ENCODE measurements around the gene CMSS1.

The CMSS1 gene

DNA sequence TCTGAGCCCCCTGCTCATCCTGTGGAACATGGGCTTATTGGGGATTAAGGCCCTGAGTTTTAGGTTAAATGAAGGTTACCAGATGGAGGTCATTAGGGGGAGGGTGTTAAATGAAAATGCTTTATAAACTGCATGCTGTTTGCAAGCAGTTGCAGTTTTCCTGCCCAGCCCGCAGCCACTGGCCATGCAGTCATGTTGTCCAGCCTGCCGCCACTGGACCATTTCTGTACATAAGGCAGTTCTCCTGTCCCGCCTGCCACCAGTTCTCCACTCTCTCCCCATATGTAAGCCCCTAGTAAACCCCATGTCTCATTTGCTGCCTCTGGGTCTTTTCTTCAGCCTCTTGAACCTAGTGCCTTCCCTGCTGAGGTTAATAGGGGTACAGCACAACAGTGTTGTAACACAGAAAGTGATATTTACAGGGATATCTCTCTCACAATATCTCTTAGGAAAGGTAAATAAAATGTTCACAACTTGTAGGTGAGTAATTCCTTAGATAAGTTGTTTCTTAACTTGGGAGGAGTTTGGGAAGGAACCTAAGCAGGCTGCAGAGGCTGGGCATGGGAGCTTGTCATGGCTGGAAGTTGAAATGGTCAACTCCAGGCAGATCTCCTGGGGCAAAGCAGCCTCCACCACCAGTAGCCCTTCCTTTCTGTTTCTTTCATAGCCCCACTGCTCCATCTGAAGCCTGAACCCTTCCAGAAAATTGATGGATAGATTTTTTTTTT, 148.2 kb downstream of the CMSS1 start:
- TF ChIP-seq, protein P1, sequence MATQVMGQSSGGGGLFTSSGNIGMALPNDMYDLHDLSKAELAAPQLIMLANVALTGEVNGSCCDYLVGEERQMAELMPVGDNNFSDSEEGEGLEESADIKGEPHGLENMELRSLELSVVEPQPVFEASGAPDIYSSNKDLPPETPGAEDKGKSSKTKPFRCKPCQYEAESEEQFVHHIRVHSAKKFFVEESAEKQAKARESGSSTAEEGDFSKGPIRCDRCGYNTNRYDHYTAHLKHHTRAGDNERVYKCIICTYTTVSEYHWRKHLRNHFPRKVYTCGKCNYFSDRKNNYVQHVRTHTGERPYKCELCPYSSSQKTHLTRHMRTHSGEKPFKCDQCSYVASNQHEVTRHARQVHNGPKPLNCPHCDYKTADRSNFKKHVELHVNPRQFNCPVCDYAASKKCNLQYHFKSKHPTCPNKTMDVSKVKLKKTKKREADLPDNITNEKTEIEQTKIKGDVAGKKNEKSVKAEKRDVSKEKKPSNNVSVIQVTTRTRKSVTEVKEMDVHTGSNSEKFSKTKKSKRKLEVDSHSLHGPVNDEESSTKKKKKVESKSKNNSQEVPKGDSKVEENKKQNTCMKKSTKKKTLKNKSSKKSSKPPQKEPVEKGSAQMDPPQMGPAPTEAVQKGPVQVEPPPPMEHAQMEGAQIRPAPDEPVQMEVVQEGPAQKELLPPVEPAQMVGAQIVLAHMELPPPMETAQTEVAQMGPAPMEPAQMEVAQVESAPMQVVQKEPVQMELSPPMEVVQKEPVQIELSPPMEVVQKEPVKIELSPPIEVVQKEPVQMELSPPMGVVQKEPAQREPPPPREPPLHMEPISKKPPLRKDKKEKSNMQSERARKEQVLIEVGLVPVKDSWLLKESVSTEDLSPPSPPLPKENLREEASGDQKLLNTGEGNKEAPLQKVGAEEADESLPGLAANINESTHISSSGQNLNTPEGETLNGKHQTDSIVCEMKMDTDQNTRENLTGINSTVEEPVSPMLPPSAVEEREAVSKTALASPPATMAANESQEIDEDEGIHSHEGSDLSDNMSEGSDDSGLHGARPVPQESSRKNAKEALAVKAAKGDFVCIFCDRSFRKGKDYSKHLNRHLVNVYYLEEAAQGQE (IDR thresholded peaks at IDR 0.05; ENCODE audit: insufficient read depth in 1 of 2, low read depth in 2 of 2, low read length in 2 of 2) = no peak
- TF ChIP-seq FOXP2 (optimal IDR thresholded peaks at IDR 0.05; ENCODE audit: borderline replicate concordance, extremely low read depth, extremely low read length, insufficient read depth) (no peak), TAF1 (IDR thresholded peaks at IDR 0.05; ENCODE audit: borderline replicate concordance, insufficient read depth, low read length) (no peak), SIN3A (IDR thresholded peaks at IDR 0.05; ENCODE audit: borderline replicate concordance, insufficient read depth, low read length) (no peak), POLR2AphosphoS5 (IDR thresholded peaks at IDR 0.05; ENCODE audit: low read depth, low read length) (no peak)

DNA sequence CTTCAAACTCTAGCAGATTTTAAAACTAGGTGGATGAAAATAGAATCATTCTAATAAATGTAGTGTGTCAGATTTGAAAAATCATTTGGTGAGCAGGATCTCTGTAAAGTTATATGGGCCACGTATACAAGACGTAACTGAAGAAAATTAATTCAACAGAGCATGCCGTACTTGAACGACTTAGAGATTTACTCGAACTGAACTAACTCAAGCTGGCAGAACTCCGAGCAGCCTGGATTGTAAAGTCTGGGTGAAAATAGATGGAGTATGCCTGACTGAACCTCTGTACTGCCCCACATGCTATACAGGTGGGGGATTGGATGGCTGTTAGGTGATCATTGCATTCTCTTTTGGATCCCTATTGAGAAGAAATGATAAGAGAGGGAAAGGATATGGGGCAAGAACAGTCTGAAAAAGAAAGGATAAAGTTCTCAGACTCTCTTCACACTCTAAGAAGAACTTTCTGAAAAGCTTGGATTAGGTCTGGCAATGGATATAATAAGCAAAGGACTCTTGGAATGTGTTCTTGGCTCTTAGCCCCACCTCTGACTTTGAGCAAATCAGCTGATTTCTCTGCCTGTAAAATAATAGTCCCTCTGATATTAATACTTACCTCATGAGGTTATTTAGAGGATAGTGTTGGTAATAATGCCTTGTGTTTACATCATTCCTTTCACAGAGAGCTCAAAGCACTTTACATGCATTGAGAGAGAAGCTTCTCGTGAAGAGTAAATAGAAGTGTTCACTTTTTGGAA, 149.2 kb downstream of the CMSS1 start:
- no peak for TF ChIP-seq POLR2AphosphoS5 (IDR thresholded peaks at IDR 0.05; ENCODE audit: low read depth, low read length)
- no peak for TF ChIP-seq TAF1 (IDR thresholded peaks at IDR 0.05; ENCODE audit: borderline replicate concordance, insufficient read depth, low read length)
- TF ChIP-seq FOXP2 (optimal IDR thresholded peaks at IDR 0.05; ENCODE audit: borderline replicate concordance, extremely low read depth, extremely low read length, insufficient read depth) = no peak
- no peak for TF ChIP-seq SIN3A (IDR thresholded peaks at IDR 0.05; ENCODE audit: borderline replicate concordance, insufficient read depth, low read length)
- TF ChIP-seq, protein P1 (IDR thresholded peaks at IDR 0.05; ENCODE audit: insufficient read depth in 1 of 2, low read depth in 2 of 2, low read length in 2 of 2) = no peak

DNA sequence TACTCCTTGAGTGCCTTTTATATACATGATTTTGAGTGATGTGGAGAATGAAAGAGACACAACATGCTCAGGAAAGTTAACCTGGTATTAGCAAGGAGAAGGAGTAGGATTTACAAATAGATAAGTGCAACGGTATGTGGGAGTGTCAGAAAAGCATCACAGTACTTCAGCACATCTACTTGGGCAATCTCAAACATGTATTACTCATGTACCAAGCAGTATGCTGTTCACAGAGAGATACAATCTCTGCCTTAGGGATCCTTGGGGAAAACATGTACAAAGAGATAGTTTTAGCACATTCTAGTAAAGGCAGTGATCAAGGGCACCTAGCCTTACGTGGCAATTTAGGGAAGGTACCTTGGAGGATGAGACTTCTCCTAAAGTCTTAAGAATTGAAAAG, 150.1 kb downstream of the CMSS1 start:
- no peak for TF ChIP-seq POLR2AphosphoS5 (IDR thresholded peaks at IDR 0.05; ENCODE audit: low read depth, low read length)

DNA sequence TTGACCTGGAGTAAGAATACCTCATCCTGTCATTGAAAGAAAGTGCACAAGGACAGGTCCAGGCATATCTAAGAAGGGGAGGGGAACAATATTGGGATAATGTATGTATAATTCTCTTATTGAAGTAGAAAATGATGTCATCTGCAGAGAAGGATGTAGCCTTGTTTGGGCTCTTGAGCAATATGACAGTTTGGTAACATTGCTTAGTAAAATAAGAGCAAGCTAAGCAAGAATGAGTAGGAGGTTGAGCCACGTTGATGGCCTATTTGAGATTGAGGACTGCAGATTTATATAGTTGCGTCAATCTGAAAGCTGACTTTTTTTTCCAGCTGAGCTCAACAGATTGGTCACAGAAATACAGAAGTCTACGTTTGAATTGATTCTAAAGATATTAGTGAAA, 151.5 kb downstream of the CMSS1 start:
- no peak for TF ChIP-seq FOXP2 (optimal IDR thresholded peaks at IDR 0.05; ENCODE audit: borderline replicate concordance, extremely low read depth, extremely low read length, insufficient read depth)
- TF ChIP-seq POLR2AphosphoS5 (IDR thresholded peaks at IDR 0.05; ENCODE audit: low read depth, low read length) = no peak
- TF ChIP-seq, protein P1 (IDR thresholded peaks at IDR 0.05; ENCODE audit: insufficient read depth in 1 of 2, low read depth in 2 of 2, low read length in 2 of 2) = no peak
- TF ChIP-seq TAF1 (IDR thresholded peaks at IDR 0.05; ENCODE audit: borderline replicate concordance, insufficient read depth, low read length) = no peak
- no peak for TF ChIP-seq SIN3A (IDR thresholded peaks at IDR 0.05; ENCODE audit: borderline replicate concordance, insufficient read depth, low read length)

DNA sequence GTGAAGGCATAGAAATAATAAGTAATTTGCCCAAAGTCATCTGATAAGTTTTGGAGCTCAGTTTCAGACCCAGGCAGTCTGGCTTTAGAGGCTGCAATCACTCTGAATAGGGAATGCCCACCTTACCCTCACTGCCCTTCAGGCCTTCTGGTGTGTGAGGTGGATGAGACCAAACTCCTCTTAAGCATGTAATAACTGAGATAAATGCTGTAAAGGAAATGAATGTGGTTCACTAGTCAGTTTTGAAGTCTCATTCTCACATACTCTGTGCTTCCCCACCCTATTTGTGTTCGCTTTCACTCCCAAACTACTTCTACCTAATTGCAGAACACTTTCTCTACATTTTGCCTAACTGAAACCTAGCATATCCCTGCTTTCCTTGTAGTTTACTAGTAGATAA, 152.5 kb downstream of the CMSS1 start:
- TF ChIP-seq, protein P1 (IDR thresholded peaks at IDR 0.05; ENCODE audit: insufficient read depth in 1 of 2, low read depth in 2 of 2, low read length in 2 of 2) = no peak
- TF ChIP-seq FOXP2 (optimal IDR thresholded peaks at IDR 0.05; ENCODE audit: borderline replicate concordance, extremely low read depth, extremely low read length, insufficient read depth) (no peak), POLR2AphosphoS5 (IDR thresholded peaks at IDR 0.05; ENCODE audit: low read depth, low read length) (no peak), TAF1 (IDR thresholded peaks at IDR 0.05; ENCODE audit: borderline replicate concordance, insufficient read depth, low read length) (no peak), SIN3A (IDR thresholded peaks at IDR 0.05; ENCODE audit: borderline replicate concordance, insufficient read depth, low read length) (no peak)
